ENCODE measurements around the gene MIA.
"Not testable (repeated sequence)": the region's sequence is repeated elsewhere in the genome, so short reads cannot be mapped to it uniquely, and the experiment has no call there.

Gene MIA

DNA sequence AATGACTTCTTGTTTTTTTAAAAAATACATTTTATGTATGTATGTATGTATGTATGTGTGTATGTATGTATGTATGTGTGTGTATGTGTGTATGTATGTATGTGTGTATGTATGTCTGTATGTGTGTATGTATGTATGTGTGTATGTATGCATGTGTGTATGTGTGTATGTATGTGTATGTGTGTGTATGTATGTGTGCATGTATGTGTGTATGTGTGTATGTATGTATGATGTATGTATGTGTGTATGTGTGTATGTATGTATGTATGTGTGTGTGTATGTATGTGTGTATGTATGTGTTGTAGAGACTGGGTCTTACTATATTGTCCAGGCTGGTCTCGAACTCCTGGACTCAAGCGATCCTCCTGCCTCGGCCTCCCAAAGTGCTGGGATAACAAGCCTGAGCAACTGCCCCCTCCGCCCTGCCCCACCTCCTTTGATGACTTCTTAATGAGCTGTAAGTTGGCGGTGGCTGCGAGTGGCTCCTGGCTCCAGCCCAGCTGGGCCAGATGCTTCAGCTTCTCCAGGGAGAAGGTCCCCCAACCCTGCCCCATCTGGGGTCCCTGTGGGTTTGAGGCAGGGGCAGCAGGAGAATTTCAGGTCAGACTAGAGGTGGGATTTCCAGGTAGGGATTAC, 50.3 kb downstream of the MIA start:
- not testable (repeated sequence) for DNase-seq

GRCh38 chr19:40826312-40826698, 51.0 kb downstream of the MIA start:
- DNase-seq, result not testable (repeated sequence)

DNA sequence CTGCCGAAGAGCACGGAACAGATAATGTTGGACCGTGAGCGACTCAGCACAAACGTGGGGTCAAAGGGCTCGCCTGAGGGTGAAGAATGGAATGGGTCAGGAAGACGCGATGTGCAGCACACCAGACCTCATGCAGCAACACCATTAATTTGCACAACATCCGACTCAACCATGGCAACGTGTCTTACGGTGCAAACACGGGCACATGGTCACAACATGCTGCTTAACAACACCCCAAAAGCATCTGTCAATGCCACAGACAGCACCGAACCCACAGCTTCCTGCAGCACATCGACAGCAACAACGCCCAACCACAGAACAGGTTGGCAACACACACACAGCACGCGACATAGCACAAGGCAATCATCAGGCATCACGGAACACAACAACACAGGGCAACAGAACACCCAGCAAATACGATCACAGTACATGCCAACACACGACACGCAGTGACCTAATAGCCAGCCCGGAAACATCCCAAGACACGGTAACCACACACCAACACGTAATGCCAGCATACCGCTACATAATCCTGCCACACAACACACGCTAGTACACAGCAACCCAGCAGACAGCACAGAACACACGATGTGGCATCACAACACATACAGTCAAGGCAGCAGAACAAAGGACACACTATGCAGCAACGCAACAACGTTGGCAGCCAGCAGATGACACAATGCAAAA, 51.5 kb downstream of the MIA start:
- not testable (repeated sequence) for DNase-seq

Data from NCI-H2227 treated with DMSO at 0.1 percent for 48 hours (cell line).